GM21786 (cell line): ENCODE results near the gene IDE.
"Not testable (repeated sequence)": the region's sequence is repeated elsewhere in the genome, so short reads cannot be mapped to it uniquely, and the experiment has no call there.

Experiments used
- ATAC-seq: cut with Tn5 transposase; IDR thresholded peaks from one replicate; pipeline ENCODE4 v1.9.1; 2021; ENCODE audit not compliant: unreplicated experiment

IDE gene

DNA sequence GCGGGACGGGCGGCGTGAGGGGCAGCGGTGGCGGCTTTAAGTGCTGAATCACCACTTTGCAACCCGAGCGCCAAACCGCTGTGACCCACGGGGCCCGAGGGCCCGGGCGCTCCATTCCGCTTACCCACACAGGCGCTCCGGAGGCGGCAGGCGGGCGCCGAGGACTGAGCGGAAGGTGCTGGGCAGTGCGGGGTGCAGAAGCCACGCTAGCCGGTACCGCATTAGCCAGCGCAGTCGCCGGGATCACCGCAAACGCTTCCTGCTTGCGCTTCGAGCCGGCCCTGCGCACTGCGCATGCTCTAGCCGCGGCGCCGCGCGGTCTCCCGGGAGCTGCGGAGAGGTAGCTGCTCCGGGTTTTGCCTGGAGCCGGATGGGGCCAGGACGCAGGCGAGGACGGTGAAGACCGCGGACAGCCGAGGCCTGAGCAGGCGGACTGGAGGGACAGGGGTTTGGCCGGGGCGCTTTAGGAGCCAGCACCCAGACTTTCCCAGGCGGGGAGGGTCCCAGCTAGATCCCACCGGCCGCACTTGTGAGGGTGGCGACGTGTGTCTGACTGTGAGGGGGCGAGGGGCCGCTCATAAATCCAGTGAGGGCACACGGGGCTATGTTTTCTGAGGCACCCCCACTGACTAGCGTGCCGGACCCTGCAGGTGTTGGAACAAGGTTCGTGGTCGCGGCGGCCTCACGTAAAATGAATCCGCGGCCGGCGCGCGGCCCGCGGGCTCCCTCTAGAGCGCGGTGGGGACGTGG is at the start of gene IDE:
Gene IDE, minus strand, starts transcription at position 296 of the 750 bp plus-strand sequence. Its CDS starts 74 bp downstream, at position 222.
- peak; percentile 68 for ATAC-seq

DNA sequence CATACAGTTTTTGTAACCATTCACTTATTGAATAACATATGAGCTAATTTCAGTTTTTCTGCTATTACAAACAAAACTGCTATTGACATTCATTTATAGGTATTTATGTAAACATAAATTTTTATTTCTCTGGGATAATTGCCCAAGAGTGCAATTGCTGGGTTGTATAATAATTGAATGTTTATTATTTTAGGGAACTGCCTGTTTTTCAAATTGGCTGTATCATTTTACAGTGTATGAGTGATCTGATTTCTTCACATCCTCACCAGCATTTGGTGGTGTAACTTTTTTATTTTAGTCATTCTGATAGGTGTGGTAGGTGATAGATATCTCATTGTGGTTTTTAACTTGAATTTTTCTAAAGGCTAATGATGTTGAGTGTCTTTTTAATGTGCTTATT is 45.5 kb upstream of the IDE start:
- no peak for ATAC-seq

DNA sequence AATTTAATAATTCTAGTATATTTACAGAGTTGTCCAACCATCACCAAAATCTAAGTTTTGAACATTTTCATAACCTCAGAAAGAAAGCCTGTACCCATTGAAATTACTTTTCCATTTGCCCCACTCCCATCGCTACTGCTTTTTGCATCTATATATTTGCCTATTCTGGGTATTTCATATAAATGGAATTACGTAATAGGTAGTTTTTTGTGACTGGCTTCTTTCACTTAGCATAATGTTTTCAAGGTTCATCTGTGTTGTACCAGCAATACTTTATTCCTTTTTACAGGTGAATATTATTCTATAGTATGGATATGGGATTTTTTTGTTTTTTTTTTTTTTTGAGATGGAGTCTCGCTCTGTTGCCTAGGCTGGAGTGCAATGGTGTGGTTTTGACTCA is 41.6 kb upstream of the IDE start:
- ATAC-seq = no peak

DNA sequence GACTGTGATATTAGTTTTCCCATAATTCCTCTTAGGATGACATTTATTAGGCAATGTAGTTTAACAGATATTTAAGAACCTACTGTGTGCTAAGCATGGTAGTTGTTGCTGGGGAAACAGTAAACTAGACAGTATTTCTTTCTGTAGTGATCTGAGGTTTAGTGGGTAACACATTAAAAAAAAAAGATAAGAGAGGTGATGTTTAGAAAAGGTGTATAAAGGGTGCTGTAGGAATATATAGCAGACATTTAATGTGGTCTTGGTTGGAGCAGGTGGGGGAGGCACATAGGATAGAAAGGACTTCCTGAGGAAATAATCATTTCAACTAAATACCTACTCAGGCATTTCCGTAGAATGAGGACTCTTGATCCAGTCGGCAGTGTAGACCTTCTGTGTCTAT is 30.9 kb upstream of the IDE start:
- ATAC-seq = no peak

DNA sequence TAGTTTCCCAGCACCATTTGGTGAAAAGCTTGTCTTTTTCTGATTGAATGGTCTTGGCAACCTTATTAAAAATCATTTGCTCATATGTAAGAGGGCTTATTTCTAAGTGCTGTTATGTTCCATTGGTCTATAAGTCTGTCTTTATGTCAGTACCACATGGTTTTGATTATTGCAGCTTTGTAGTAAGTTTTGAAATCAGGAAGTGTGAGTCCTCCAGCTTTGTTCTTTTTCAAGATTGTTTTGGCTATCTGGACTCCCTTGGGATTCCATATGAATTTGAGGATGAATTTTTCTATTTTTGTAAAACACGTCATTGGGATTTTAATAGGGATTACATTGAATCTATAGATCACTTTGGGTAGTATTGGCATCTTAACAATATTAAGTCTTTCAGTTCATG is 24.4 kb upstream of the IDE start:
- no peak for ATAC-seq

DNA sequence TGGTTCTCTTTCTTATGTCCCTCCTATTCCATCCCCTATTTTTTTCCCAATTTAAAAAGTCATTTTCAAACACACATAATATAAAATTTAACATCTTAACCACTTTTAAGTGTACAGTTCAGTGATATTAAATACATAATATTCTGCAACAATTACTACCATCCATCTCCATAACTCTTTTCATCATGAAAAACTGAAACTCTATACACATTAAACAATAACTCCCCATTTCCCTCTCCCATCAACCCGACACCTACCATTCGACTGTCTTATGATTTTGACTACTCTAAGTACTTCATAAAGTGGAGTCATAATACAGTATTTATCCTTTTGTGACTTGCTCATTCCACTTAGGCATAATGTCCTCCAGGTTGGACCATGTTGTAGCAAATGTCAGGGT is 21.6 kb upstream of the IDE start:
- ATAC-seq = no peak

DNA sequence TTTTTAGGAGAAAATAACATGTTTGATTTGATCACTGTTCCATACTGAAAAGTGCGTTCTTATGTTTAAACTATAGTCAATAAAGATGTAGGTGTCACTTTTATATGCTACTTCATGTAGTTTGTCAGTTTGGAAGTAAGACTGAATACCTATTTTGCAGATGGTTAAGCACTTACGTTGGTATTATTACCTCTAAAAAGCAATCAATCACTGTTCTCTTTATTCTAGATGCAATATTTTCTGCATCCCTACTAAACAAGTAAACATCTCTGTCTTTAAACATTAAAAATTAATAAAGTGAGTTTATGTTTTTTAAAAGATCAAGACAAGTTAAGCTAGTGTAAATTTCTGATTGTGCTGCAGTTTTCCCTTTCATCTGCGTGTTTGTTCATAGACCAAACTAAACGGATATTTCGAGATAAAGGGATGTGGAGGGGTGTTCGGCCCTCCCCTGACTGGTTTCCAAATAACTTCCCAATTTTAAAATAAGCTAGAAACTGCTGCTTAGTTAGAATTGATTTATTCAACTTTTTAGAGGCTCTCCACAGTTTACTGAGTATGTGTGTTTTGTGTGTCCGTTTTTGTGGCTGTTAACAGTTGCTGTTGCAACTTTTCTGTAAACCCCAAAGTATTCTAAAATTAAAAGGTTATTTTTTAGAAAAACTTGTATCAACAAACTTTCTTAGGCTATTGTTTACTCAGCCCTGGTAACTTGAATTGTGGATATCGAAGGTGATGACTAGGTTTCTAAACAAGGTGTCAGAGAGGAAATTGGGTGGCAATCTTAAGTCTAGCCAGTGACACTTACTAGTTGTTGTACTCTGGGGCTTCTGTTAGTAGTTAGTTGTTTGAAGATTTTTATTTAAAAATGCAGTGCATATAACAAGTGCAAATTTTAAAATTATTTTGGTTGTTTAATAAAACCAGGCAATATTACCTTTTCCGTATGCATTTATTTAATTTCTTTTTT is 20.0 kb upstream of the IDE start:
- ATAC-seq = no peak

DNA sequence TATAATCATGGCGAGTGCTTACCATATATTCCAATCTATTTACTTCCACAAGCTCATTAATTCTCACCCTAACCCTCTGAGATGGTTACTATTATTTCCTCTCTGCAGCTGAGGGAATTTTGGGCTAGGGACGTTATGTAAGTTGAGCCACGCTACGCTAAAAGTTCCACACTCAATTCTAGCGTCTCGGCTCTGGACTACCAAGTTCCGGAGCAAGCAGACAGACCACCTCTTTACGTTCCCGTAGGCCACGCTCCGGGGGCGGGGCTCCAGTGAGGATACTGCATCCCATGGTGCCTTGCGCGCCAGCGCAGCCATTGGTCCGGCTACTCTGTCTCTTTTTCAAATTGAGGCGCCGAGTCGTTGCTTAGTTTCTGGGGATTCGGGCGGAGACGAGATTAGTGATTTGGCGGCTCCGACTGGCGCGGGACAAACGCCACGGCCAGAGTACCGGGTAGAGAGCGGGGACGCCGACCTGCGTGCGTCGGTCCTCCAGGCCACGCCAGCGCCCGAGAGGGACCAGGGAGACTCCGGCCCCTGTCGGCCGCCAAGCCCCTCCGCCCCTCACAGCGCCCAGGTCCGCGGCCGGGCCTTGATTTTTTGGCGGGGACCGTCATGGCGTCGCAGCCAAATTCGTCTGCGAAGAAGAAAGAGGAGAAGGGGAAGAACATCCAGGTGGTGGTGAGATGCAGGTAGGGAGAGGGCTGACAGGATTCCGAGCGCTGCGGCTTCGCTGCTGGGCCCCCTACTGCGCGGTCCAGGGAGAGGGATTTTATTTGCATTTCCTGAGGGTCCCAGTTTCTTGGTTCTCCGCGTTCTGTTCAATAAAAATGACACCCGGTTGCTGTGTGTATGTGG is 19.1 kb upstream of the IDE start, which contains the start of gene KIF11:
Gene KIF11, plus strand, starts transcription at position 370 of the 858 bp plus-strand sequence. Its CDS starts 246 bp downstream, at position 616.
- peak; percentile 75 for ATAC-seq

DNA sequence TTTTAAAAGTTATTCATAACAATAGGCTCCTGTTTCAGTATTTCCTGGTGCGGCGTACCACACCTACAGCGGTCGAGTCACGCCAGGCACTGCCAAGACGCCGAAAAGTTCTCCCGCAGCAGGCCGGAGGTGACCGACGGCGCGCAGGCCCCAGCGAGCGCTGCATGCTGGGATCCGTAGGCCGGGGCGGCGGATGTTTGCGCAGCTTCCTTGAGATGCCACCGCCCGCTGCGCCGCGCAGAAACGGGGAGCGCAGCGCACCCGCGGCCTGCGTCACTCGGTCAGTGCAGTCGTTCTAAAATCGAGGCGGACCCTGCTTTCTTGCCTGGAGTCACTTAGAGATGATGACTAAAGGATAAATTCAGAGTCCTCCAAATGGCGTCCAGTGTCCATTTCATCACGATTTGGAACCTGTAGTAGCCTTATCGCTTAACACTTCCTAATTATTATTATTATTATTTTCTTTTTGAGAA is 17.7 kb upstream of the IDE start:
- peak; percentile 75 for ATAC-seq

DNA sequence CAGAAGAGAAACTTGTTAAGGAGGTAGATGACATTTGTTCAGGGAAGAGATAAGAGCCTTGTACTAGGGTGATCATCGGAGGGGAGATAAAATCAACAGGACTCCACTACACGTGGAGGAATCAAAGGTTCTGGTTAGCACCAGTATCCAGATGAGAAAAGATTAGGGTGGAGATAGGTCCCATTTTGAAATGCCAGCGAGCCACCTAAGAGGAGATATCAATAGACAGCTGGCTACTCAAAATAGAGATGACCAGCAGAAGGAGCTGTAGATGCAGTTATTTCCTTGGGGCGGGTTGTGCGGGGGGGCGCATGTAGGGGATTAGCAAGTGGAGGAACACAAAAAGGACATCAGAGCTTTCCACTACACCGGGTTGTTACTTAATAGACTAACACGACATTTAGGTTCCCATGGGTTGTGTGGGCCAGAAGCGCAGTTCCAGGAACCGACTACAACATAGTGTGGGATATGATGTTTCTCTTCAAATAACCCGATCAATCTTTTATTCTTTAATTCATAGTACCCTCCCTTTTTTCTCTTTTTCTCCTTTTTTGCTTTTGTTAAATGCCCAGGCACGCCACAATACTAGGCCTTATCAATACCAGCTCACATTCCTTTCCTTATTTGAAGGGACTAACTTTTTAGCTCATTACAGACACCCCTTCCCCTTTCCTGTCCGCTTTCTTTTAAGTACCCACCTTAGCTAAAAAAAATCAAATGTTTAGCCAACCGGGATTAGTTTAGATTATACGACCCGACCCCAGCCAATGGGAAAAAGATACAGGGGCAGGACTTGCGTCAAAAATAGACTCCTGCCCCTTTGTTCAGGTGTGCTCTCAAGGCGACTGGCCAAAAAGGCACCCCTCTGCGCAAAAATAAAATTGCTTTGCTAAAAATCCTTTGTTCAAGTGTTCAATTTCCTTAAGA is 17.0 kb upstream of the IDE start:
- ATAC-seq = peak; percentile 4

DNA sequence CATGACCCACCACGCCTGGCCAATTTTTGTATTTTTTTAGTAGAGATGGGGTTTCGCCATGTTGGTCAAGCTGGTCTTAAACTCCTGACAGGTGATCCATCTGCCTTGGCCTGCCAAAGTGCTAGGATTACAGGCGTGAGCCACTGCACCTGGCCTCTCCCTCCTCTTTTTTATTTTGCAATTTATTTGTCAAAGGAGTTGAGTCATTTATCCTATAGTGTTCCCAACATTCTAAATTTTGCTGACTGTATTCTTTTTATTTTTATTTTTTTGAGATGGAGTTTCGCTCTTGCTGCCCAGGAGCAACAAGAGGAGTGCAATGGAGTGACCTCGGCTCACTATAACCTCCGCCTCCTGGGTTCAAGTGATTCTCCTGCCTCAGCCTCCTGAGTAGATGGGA is 8.5 kb upstream of the IDE start:
- not testable (repeated sequence) for ATAC-seq

DNA sequence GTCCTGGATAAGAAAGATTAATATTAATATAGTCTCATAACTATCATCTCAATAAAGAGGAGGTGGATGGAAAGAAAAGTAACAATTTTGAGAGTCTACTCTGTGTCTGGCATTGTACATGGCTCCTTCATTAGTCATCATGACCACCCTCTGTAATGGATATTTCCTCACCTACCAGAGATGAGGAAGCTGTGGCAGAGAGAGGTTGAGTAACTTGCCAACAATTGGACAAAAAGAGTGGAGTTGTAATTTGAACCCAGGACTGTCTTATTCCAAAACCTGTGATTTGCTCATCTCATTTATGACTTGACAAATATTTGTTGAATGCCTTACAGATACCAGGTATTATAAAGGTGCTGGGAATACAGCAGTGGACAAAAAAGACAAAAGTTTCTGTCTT is 2.1 kb upstream of the IDE start:
- ATAC-seq = no peak

DNA sequence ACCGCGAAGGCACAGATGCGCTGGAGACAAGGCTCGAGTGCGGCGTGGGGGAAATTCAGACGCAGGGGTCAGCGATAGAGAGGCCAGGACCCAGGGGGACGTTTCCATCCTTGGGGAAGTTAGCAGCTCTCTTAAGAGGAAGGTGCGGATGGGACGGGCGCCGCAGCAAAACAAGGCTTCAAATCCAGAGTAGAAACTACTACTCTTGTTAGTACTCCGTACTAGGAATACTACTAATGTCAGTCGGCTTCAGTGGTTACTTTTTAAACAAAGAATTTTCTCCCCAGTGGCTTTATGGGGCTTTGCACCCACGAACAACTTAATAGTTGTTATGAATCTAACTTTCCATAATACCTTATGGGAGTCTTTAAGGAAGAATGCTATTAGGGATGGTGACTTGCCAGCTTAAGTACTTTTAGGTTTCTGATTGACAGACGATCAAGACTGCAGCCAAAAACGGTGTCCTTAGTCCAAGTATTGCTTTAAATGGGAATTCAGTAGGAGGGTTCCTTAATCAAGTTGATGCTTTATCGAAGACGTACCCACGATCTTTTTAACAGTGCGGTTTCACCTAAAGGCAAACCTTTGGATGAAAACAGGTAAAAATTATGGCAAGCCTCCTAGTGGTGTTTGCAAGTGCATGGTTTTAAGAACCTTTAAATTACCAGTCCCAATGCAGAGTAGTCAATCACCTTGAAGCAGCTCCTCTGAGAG is 812 bp upstream of the IDE start:
- ATAC-seq = peak; percentile 8

DNA sequence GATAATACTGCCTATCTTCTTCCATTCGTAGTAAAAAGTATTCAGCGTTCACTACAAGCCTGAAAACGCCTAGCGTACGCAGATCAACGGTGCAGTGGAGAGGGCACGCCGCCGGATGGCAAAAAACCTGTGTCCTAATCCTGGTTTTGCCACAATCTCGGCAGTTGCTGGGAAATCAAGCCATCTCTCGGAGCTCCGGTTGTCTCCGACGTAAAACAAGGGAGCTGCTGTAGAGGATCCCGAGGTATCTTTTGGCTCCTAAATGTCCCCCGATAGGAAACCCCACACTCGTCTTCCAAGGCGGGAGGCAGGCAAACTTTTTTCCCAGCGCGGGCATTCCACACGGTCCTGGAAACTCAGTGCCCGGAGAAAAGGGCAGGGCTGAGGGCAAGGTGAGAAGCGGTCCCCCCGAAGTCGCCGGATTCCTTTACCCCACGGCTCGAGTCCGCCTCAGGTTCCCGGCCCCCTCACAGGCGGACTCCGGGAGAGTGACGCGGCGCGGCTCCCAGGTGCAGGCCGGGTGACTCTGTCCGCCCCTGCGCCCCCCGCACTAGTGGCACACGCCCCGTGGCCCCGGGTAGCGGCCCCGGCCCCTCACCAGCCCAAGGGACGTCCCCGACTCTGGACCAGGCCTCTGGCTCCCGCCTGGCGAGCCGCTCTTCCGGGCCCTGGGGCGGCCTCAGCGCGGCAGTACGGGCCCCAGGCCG is 649 bp downstream of the IDE start:
- no peak for ATAC-seq

DNA sequence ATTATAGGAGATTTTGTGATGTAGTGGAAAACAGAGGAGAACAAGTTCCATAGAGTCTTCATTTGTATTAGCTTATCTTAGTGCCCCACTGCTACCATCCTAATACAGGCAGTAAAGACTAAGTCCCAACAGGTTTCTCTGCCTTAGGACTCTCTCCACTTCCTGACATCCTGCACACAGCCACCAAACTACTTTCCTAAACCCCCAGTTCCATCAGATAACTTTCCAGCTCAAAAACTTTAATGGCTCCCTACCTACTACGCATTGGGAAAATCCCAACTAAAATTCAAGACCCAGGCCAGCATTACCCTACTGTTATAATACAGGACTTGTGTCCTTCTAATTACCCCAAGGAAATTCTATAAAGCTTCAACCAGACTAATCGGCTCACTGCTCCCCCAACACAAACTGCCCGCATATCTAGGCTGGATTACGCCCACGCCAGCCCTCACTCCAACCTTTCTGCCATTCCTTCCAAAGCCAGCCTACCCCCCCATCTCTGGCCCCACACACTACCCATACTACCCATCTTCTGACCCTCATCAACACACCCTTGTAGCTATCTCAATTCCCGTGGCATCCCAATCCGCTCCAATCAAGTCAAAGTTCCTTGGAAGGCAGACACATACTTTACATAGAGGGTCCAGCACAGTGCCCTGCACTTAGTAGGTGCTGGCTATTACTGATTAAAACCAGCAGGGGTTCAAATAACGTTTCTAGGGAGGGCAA is 1.4 kb downstream of the IDE start:
- ATAC-seq = no peak

DNA sequence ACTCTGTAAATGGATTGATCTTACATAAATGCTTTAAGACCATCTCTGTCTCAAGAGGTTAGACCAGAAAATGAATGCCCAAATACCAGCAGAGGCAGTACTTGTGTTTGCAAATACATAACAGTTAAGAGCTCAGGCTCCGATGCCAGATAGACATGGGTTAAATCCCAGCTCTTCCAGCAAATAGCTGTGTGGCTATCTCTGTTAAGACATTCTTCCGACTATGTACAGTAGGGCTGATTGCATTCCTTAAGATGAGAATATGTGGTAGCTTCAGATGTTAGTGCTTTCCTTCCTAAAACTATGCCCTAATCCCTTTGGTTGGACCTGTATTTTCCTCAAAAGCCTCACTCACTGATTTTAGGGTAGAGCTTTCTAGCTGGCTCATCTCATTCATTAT is 2.2 kb downstream of the IDE start:
- ATAC-seq = no peak

DNA sequence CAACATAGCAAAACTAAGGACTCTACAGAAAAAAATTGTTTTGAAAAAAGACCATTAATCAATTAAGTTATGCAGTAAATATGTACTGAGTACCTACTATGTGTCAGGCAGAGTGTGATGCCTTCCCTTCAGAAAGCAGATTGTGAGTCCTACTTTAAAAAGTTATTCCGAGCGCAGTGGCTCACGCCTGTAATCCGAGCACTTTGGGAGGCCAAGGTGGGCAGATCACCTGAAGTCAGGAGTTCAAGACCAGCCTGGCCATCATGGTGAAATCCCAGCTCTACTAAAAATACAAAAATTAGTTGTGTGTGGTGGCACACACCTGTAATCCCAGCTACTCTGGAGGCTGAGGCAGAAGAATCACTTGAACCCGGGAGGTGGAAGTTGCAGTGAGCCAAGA is 4.2 kb downstream of the IDE start:
- not testable (repeated sequence) for ATAC-seq

DNA sequence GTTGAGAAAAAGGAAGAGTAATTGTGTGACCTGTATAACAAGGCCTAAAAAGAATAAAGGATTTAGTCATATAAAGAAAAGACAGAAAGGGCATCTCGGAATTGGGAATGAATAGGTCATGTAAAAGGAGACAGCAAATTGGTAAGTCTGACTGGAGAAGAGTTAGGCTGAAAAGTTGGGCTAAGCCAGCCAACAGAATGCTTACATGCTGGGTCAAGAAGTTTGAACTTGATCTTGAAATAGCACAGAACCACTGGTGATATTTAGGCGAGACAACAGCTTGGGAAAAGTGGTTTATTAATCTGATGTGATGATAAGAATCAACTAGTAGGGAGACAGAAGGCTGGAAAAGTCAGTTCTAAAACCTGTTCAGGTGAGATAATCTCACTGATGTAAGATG is 4.8 kb downstream of the IDE start:
- ATAC-seq = no peak
